Vagina (tissue), 2 donors: Measurements from ENCODE around the gene MEMO1.

Experiments used
- CTCF ChIP-seq, 3 experiments: fragments of 450-650 bp in 2 of 3; fragments of 200-600 bp in 1 of 3; sonication (generic) in 1 of 3; IDR thresholded peaks; one replicate each; pipeline ENCODE4 v1.5.1; 2017 to 2019; ENCODE audit warnings: antibody characterized with exemption in 3 of 3, mild to moderate bottlenecking in 2 of 3, moderate library complexity in 2 of 3
- POLR2A ChIP-seq, 2 donors: fragments of 450-650 bp; IDR thresholded peaks; one replicate each; pipeline ENCODE4 v1.6.1; 2017; ENCODE audit warnings: antibody characterized with exemption in 2 of 2, mild to moderate bottlenecking in 2 of 2, moderate library complexity in 2 of 2
- POLR2AphosphoS5 ChIP-seq, 2 donors: sonication (generic); formaldehyde crosslinking; IDR thresholded peaks; one replicate each; pipeline ENCODE4 v1.9.0; 2017; ENCODE audit warnings: antibody characterized with exemption in 2 of 2, mild to moderate bottlenecking in 2 of 2, low read depth in 1 of 2; ENCODE audit not compliant: insufficient read depth in 1 of 2

GRCh38 chr2:31945572-31945935 lies 65.3 kb downstream of the MEMO1 start:
- TF ChIP-seq POLR2A (IDR thresholded peaks at IDR 0.05) (no peak), CTCF (IDR thresholded peaks at IDR 0.05) (no peak), POLR2AphosphoS5 (IDR thresholded peaks at IDR 0.05; ENCODE audit: insufficient read depth in 1 of 2, low read depth in 1 of 2) (no peak)
